Immature natural killer cell (primary cell): ENCODE data around the gene NINJ2. TPM values are rescaled to one million over a fixed set of nuclear protein-coding genes. Genes with fewer than 3 reads are reported as not detected.

Source experiments
- polyA plus RNA-seq, 3 donors: library from polyadenylated mRNA; unstranded; fragments of 300-500 nt; fragmentation: Illumina TruSeq; gene quantifications; one replicate each; pipeline ENCODE4 v1.2.3, GENCODE V29; 2021

The NINJ2 gene
- polyA plus RNA-seq, 3 donors from 2014 or later, result 18.2 to 42.3 (median 25.7) TPM

Other genes starting within 250 kb of the NINJ2 start
- 10 to 100 TPM in 1 of 3 donors, 1 to 10 TPM in 1, under 1 TPM in 1; 0.03 to 13.1 (median 1.2) TPM for gene B4GALNT3, start 203.5 kb downstream of the NINJ2 start, polyA plus RNA-seq
- 10 to 100 TPM in 1 of 3 donors, 1 to 10 TPM in 2; 7.5 to 46.5 (median 8.6) TPM for gene WNK1, start 89.1 kb upstream of the NINJ2 start, polyA plus RNA-seq